HG02588 (cell line): ENCODE data around the gene SLC6A19.

Source experiments
- ATAC-seq: cut with Tn5 transposase; IDR thresholded peaks from one replicate; pipeline ENCODE4 v1.9.1; 2021; ENCODE audit warnings: mild to moderate bottlenecking, moderate library complexity; ENCODE audit not compliant: unreplicated experiment

Gene SLC6A19

DNA sequence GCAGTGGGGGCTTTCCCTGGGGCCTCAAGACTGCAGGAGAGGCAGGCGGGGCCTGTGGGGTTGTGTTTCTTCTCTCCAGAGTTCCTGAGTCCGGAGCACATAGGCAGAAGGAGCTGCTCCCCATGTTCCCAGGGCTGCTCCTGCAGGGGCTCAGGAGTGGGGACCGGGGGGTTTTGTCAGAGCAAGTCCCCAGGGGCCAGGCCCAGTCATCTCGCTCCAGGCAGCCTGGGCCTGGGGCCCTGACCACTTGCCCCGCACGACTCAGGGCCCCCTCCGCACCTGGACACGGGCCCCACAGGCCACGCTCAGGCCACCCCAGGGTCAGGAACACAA lies 22.0 kb upstream of the SLC6A19 start:
- ATAC-seq, result no peak

DNA sequence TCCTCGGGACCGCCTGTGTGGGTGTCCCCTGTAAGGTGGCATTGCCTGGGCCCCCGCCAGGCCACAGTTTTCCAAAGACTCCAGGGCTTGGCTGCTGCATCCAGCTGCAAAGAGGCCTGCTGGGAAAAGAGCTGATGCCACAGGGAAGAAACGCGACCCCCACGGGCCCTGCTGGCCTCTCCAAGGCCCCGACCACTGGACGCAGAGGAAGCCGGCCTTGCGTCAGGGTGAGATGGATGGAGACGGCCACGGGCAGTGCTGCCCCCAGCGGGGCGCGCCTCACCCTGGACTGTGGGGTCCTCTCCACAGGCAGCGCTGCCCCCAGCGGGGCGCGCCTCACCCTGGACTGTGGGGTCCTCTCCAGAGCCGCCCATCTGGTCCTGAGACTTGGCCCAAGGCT lies 21.3 kb upstream of the SLC6A19 start:
- ATAC-seq, result no peak

DNA sequence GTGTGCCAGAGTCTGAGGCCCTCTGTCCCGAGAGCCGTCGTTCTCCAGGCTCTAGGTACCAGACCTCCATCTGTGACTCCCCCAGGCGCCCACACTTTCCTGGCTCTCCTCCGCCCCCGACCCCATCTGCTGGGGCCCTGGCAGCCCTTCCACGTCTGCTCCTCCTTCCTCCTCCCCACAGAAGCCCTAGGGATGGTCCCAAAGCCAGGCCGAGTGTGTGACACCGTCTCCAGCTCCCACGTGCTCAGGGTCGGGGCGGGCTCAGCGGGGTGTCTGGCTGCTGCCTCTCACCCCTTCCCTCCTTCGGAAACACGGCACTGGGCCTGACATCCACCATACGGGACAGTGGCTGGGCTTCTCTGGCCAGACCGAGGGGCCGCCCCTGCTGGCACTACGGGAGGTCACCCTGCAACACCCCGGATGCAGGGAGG lies 20.5 kb upstream of the SLC6A19 start:
- ATAC-seq, result no peak

DNA sequence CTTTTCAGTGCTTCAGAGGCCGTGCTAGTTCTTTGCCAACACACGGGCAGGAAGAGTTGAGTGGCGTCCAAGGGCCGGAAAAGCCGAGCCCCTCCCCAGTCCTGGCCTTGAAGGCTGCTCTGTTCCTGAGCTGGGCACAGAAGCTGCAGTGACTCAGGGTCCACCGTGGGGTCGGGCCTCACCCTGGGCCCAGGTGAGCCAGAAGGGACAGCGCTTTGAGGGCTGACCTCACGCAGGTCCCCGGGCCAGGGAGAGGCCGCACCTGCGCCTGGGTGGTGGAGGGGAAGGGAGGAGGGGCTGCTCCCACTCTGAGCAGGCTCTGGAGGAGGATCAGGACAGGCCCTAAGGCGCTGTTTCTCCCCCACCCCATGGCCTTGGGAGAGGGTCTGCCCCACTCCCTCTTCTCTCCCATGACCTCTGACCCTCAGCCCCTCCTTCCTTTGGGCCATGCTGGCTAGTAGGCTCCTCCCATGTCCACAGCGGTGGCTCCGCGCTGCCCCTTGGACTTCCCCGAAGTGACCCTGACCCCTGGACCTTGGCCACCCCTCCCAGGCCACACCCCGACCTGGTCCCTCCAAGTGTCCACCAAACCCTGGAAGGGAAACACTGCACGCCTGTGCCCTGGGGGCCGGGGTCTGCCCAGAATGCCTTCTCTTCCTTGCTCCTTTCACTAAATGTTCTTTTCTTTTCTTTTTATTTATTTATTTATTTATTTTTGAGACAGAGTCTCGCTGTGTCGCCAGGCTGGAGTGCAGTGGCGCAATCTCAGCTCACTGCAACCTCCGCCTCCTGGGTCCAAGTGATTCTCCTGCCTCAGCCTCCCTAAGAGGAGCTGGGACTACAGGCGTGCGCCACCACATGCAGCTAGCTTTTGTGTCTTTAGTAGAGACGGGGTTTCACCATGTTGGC lies 19.7 kb upstream of the SLC6A19 start:
- ATAC-seq, result no peak

DNA sequence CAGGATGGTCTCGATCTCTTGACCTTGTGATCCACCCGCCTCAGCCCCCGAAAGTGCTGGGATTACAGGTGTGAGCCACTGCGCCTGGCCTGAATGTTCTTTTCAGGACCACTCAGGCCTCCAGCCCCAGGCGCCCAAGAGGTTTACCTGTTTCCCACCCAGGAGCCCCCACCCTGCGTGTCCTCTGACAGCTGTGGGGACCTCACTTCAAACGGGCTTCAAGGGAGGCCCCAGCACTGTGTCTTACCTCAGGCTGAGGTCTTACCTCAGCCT lies 19.1 kb upstream of the SLC6A19 start:
- ATAC-seq, result no peak

DNA sequence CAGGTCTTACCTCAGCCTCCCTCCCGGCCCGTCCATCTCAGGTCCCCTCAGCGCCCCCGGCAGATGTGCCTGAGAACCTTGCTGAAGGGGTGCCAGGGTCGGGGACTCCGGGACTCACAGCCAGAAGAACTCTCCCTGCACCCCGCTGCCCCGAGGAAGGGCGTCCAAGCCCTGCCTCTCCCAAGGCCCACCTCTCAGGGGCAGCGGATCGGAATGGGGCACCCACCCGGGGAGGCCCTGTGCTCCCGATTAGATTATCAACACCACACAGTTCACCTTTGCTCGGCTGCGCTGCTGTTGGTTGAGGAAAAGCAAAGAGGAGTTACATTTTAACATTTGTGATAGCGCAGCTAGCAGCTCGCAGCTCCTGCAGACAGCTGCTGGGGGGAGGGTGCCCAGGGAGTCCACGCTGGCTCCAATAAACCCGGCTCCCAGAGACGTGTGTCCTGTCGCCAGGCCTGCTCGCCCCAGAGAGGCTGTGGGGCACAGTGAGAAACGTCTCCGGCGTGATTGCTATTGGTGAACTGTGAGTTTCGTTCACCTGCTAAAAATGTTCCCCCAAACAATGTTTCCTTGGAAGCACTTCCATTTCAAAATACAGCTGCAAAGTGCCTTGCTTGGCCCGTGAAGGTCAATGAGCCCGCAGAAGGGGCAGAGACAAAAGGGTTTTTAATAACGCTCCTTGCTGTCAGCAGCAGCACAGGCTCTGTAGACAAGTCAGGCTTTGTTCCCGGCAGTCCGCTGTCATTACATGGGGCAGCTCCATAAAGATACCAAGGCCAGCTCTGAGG lies 18.6 kb upstream of the SLC6A19 start:
- ATAC-seq, result no peak

DNA sequence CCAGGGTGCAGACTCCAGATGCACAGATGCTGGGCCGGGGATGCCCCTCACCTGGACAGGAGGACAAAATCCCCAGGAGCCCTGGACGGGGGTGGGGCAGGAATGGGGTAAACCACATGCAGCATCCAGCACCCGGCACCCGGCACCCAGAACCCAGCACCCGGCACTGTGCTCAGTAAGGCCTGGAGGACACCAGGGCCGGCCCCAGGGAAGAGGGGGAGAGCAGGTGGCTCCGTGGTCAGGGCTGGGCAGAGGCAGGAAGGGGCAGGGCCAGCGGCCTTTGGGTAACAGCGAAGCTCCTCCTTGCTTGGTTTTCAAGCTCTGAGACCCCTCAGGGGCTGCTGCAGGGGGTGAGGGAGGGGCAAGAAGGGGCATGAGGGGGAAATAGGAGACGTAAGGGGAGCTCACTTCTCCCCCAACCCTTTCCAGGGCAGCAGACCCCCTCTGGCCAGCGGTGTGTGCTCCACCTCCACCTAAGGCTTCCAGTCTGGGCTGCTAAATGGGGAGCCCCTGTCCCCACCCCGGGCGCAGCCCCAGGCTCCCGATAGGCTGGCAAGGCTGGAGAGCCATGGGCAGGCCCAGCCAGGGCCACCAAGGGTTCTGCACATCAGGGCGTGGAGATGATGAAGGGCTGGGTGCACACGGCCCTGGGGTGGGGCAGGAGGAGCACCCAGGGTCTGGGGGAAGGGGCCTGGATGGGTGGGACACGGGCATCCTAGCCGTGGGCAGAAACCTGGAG lies 17.8 kb upstream of the SLC6A19 start:
- no peak for ATAC-seq

DNA sequence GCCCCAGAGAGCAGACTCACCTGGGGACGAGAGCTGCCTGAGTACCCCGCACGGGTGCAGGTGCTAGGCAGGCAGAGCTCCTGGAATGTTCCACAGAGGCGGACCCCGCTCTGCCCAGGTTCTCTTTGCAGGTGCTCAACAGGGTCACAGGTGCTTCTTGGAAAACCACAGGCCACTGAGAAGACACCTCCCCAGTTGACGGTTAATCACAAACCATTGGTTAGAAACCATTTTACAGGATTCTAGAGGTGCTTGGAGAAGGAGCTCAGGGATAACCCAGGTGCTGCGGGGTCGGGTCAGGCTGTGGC lies 17.3 kb upstream of the SLC6A19 start:
- no peak for ATAC-seq

DNA sequence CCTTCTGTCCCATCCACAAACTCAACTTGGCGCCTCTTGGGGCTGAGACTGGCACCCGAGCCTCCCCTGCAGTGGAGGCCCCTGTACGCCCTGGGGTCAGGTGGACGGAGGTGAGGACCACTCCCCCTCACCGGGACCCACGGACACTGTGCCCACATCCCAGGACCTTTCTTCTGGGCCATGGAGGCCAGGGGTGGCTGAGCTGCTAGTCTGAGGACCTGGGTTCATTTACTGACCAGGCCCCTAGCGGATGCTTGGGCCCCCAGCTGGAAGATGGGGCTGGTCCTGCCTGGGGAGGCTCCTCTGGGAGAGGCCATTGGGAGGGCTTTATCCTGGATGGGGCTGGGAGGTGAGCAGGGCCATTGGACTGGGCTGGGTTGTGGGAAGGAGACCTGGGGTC lies 16.9 kb upstream of the SLC6A19 start:
- no peak for ATAC-seq

DNA sequence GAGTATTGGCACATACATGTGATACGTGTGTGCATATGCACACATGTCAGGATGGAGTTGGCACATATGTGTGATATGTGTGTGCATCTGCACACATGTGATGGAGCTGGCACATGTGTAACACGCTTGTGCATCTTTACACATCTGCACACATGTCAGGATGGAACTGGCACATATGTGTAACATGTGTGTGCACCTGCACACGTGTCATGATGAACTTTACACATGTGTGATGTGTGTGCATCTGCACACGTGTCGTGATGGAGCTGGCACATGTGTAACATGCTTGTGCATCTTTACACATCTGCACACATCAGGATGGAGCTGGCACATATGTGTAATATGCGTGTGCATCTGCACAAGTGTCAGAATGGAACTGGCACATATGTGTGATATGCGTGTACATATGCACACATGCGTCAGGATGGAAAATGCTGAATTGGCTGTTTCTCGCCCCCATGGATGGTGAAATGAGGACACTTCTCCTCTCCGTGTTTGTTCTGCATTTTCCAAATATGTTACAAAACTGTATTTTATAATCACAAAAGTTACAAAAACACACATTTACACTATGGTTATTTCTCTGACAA lies 16.3 kb upstream of the SLC6A19 start:
- no peak for ATAC-seq

DNA sequence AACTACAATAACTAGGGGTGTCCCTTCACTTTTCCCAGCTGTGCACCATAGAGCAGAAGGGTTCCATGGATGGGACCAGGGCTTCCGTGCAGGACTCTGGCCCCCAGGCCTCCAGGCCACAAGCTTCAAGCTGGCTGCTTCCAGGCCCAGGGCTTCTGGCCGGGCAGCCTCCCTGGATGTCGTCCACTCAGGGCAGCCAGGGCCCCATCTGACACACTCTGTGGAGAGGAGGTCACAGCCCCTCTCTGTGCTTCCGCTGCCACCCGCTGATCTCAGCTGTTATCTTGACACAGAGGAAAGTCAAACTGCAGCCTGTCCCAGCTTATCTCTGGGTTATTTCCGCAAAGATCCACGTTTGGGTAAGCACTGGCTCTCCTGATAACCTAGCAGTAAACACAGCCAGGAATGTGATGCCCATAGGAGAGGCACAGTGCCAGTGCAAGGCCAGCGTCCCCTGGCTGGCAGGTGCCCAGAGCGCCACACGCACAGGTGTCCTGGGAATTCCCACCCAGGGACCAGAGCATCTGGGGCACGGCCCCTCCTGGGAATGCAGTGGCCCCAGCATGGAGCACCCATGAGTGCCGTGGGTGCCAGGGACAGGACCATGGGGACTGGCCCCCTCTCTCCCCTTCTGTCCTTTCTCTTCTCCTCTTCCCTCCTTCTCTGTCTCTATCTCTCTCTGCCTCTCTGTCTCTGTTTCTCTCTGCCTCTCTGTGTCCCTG lies 15.6 kb upstream of the SLC6A19 start:
- ATAC-seq, result no peak

DNA sequence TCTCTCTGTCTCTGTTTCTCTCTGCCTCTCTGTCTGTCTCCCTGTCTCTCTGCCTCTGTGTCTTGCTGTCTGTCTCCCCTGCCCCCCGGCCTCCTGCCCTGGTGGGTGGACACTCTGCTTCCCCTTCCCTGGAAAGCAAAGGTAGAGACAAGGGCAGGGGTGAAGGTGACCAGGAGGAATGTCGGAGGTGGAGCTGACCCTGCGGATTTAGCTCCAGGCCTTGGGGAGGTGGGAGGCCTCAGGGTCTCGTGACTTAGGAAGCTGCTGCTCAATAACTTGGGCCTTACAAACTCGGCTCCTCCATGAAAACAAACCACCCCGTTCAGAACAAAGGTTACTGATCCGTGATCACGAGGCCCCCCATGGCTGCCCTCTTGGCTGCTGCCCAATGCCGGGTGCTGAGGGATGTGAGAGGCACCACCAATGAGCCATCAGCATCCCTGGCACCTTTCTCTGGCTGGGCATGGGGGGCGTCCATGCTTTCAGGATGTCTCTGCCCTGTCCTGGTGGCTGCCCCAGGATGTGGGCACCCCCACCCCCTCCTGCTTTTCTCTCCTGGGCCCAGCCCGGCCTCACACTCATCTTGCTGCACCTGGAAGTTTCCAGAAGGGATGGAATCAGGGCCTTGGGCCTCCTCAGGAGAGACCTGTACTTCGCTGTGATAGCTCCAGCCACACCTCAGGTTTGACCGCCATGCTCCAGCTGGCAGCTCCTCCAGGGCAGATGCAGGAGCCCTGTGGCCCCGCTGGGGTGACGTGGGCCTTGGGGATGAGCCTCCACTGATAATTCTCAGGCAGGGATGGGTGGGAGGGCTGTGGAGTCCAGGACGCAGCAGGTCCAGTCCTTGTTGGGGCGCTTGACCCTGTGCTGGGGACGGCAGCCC lies 14.8 kb upstream of the SLC6A19 start:
- ATAC-seq, result no peak

DNA sequence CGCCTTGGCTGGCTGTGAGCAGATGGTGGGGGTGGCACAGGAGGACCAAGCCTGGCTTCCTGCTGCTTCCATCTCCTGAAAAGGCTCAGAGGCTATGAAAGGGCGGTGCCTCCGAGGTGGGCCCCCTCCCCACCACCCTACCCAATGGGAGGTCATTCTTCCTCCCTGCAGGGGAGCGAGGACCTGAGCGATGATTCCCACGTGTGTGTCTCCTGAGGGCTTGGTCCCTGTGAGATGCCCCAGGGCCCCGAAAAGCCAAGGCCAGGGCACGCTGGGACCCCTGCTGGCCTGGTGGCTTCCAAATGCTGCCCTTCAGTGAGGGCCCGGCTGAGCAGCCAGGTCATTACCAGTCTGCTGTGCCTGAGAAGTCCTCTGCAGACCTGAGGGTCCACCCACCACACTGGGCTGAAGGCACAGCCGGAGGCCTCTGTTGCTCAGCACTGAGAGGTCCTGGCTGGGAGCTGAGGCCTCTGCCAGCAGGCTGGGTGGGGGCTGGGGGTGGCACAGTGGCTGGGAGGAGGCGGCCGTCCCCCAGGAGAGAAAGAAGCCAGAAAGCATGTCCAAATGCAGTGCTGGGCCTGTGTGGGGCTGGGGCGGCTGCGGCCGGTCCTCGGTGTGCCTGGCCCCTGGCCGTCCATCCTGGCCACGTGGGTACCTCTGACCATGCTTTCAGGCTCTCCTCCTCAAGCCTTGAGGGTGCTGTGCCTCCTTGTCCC lies 14.0 kb upstream of the SLC6A19 start:
- ATAC-seq, result no peak

DNA sequence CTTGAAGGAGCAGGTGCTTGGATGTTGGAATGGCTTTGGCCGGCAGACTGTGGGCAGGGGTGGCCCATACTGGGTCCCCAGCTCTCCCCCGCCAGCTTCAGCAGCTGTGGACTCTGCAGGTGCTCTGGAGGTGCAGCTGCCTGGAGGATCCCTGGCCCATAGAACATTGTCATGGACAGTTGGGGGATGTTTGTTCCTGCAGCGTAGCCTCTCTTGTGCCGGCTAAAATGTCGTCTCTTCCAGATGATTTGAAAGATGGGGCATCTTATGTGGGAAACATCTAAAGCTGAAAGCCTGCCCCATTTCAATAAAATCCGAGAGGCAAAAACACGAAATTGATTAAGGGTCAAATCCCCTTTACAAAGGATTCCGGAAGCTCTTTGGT lies 13.5 kb upstream of the SLC6A19 start:
- ATAC-seq, result no peak

DNA sequence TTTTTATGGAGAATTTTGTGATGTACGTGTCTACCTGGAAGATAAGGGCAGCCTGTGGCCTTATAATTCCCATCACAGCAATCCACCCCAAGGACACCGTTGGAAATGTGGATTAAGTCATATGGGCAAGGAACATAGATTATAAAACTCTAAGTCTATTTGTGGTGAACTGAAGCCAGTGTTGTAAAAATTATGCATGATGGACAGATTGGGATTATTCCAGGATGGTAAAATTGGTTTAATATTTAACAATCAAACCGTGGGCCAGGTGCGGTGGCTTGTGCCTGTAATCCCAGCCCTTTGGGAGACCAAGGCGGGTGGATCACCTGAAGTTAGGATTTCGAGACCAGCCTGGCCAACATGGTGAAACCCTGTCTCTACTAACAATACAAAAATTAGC lies 12.9 kb upstream of the SLC6A19 start:
- no peak for ATAC-seq

DNA sequence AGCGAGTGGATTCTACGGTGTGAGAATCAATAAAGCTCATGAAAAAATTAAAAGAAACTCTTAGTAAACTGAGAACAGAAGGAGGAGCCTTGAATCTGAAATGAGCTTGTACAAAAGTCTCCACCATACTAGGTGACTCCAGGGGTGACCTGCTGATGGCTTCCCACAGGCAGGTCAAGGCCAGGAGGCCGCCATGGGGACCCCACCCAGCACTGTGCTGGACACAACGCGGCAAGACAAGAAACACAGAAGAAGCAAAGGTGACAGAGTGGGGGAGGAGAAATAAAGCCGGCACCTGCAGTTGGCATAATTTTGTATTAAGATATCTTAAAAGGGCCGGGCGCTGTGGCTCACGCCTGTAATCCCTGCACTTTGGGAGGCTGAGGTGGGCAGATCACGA lies 12.1 kb upstream of the SLC6A19 start:
- ATAC-seq, result no peak

DNA sequence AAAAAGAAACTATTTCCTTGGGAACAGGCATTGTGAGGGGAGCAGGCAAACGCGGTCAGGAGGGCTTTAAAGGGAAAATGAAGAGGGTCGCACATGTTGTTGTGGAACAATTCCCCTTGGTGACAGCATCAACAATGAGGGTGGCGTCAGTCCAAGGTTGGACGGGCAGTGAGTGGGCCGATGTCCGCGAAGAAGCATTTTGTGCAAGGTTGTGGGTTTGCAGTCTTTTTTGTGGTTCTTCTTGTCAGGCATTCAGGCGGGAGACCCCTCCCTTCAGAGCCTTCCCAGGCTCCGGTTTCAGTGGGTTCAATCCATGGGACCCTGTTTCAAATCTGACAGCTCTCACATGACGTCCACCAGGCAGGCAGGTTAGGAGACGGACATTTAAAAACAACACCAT lies 11.1 kb upstream of the SLC6A19 start:
- ATAC-seq, result no peak

DNA sequence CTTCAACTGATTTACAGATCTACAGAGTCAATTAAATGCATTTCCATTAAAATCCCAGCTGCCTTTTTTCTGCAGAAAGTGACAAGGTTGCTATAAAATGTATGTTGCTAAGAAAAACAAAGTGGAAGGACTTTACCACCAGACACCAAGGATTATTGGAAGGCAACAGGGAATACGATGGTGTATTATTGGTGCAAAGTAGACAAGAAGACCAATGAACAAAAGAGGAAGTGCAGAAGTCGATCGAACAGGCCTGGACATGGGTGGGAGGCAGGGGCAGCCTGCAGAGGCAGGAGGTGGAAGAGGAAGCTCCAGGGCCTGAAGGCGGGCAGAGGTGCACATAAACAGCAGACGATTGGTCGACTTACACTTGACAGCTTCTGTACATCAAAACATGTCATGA lies 10.6 kb upstream of the SLC6A19 start:
- ATAC-seq, result no peak

DNA sequence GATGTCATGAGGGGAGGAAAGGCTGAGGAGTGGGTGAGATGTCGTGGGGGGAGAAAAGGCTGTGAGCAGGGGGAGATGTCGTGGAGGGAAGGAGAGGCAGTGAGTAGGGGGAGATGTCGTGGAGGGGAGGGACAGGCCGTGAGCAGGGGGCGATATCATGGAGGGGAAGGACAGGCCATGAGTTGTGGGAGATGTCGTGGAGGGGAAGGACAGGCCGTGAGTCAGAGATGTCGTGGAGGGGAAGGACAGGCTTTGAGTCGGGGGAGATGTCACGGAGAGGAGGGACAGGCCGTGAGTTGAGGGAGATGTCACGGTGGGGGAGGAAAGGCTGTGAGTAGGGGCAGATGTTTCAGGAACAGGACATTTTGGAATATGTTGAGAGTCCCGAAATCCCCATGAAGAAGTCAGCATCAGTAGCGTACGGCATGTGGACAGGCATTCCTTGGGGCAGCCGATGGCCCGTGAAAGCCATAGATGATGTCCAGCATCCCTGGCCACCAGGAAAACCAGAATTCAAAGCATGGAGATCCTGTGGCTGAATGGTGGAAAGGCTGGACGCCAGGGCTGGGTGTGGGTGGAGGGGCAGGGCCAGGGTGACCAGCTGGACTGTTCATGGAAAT lies 8.3 kb upstream of the SLC6A19 start:
- ATAC-seq, result no peak
